Fibroblast of skin of left quadriceps (primary cell): Measurements from ENCODE around the gene EGF.
"Not testable (repeated sequence)": the region's sequence is repeated elsewhere in the genome, so short reads cannot be mapped to it uniquely, and the experiment has no call there.

ENCODE experiments used
- DNase-seq, 2 experiments: peaks; one replicate each; pipeline ENCODE4 v3.0.0-alpha.2; 2013; ENCODE audit warnings: low read depth in 2 of 2

Gene EGF

DNA sequence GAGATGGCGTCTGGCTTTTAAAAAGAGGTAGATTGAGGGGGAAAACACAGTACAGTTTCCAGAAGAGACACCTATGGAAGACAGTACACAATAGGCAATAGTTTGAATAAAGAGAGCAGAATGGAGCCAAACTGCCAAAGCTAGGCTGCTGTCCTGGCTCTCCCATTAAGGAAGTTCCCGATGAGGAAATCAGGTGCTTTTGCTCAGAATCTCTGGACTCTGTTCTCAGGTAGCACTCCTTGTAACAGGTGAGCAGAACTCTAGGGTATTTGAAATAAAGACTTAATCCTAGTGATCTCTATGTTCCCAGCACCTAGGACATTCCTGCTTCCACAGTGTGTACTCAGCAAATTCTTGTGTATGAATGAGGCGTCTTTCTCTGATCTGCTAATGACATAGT lies 1.6 kb downstream of the EGF start:
- no peak for DNase-seq

DNA sequence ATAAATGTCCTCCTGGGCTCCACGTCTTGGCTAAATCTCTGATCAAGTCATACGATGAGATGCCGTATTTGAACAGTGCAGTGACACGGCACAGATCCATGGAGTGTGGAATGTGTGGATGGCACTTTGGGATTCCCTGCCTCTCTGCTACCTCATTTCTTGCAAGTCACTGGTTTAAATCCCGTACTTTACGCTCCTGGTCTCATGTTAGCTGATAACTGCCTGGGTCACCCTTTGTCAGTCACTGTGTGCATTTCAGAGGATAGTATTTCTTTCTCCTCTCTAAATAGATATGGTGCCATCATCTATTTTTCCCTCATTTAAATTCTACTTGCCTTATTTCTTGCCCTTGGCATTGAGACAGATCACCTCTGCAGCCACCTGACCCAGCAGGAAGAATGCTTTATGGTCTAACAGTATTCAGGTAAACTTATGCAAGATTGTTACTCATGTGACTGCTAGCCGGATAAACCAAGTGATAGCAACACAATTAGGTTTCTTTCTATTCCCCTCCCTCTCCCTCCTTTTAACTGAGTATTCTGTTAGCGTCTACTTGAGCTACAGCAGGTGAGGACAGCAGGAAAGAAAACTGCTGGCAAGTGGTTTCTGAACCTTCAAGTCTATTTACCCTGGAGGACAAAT lies 2.8 kb downstream of the EGF start:
- DNase-seq = no peak

GRCh38 chr4:109916027-109916409 lies 3.3 kb downstream of the EGF start:
- no peak for DNase-seq

DNA sequence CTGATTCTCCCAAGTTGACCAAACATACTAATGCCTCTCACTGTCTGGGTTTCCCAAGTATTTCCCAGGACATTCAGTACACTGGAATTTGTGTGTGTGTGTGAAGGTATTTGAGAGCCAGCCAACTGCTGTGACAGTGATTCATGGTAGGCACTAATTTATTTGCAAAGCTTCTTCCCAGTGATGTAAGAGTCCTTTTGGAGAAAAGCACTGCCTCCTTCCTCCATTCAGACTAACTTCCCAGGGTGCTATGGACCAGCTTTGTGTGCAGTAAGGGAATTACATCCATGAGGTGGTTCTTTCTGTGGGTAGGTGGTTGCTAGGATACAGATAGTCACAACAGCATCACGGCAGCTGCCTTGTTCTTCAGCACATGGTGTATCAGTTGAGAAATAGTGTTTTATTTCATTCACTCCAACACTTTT lies 8.7 kb downstream of the EGF start:
- peak; percentile 90 for DNase-seq

DNA sequence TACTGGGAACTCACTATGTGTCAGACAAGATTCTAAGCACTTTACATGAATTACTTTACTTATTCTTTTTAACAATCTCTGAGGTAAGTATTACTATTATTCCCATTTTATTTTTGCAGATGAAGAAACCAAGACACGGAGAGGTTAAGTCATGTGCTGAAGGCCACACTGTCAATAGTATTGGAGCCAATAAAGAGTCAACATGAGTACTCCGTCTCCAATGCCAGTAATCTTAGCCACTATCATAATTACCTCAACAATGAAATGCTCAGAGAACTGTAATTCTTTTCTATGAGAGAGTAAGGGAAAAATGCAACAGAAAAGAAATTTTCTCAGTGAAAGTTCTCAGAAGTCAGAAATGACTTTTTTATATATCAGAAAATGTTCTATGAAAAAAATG lies 12.7 kb downstream of the EGF start:
- no peak for DNase-seq

DNA sequence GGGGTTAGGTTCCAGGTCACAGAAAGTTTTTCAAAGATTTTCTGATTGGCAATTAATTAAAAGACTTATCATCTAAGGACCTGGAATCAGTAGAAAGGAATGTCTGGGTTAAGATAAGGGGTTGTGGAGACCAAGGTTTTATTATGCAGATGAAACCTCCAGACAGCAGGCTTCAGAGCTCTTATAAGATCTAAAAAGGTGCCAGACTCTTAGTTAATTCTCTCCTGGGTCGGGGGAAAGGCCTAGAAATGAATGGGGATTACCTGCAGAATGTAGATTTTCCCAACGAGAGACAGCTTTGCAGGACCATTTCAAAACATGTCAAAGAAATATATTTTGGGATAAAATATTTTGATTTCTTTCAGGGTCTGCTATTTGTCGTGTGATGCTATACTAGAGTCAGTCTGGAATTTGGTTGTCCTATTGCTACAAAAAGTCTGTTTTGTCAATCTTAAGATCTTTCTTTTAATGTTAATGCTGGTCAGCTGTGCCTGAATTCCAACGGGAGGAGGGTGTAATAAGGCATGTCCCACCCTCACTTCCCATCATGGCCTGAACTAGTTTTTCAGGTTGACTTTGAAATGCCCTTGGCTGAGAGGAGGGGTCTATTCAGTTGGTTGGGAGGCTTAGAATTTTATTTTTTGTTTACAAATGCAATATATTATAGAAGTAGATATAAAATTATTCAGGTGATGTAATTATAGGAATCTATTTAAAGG lies 15.8 kb downstream of the EGF start:
- no peak for DNase-seq

- DNase-seq = no peak
These were observed 17.8 kb downstream of the EGF start for GRCh38 chr4:109930464-109930863.

DNA sequence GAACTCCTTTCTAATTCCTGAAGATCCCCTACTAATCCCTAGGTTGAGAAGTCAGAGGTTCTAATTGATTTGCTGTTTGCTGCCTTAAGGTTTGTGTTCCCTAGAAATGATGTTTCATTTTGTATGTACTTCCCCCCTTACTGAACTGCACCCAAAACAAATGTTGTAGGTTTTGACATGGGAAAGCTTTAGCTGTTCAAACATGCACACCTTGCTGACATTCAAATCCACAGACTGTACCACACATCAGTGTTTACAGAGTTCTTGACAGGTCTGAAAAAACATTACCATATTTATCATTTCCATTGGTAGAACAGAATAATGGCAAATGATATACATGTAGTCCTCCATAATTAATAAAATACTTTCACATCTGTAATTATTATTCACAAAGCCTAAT lies 18.2 kb downstream of the EGF start:
- no peak for DNase-seq

- no peak for DNase-seq
These were observed 18.6 kb downstream of the EGF start for GRCh38 chr4:109931318-109931717.

GRCh38 chr4:109937352-109937751 lies 24.7 kb downstream of the EGF start:
- not testable (repeated sequence) for DNase-seq

DNA sequence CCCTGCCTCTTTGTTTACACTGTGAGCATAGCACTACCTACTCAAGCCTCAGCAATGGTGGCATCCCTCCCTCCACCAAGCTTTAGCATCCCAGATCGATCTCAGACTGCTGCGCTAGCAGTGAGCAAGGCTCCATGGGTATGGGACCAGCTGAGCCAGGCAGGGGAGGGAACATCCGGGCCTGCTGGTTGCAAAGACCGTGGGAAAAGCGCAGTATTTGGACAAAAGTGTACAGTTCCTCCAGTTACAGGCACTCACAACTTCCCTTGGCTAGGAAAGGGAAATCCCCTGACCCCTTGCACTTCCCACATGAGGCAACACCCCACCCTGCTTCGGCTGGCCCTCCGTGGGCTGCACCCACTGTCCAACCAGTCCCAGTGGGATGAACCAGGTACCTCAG lies 26.5 kb downstream of the EGF start:
- no peak for DNase-seq

- DNase-seq = no peak
These were observed 29.7 kb downstream of the EGF start for GRCh38 chr4:109942292-109942926.

DNA sequence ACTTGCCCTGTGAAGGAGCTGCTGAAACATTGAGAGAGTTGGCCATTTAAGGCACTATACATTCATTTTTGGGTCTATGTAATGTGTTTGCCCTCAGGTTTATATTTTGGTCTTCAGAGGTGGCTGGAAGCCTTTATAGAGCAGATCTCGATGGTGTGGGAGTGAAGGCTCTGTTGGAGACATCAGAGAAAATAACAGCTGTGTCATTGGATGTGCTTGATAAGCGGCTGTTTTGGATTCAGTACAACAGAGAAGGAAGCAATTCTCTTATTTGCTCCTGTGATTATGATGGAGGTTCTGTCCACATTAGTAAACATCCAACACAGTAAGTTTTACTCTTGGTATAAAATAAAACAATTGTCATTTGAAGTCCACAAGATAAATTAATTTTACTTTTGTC lies 31.1 kb downstream of the EGF start:
- no peak for DNase-seq

DNA sequence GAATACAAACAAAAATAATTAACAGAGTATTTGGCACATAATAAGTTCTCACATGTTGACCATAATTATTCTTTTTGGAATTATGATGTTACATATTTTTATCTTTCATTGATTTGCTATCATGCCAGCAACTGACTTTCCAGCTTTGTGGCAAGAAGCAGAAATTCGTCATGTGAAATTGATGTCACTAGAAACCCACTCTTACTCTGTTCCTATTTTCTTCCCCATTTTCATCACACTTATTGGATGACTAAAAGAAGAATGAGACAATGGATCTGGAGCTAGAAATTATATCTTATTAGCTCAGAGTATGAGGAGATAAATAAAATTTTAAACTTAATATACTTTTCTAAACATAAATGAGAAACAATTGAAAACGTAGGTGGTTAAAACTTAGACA lies 31.9 kb downstream of the EGF start:
- no peak for DNase-seq

DNA sequence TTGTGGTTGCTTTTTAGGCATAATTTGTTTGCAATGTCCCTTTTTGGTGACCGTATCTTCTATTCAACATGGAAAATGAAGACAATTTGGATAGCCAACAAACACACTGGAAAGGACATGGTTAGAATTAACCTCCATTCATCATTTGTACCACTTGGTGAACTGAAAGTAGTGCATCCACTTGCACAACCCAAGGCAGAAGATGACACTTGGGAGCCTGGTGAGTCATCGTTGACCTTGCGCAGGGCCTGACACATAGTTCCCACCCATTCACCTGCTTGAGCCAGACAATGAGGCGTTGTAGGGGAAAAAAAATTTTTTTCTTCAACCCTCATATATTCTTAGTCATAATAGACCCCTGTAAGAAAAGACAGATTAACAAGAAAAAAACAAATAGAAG lies 32.4 kb downstream of the EGF start:
- DNase-seq = no peak

DNA sequence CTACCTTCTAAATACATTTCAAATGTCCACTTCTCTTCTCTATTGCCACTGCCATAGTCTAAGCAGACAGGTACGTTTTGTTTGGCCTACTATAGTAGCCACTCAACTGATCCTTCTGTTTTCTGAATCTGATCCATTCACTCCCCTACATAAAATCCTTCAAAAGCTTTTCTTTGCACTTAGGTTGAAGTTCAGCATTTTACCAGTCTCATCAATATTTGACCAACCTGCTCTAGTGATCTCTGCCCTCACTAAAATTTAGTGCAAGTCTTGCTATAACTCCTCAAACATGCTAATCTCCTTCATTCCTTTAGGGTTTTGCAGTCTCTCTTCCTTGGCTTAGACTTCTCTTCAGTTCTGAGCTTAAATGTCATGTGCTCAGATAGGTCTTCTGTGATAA lies 33.4 kb downstream of the EGF start:
- DNase-seq = no peak

DNA sequence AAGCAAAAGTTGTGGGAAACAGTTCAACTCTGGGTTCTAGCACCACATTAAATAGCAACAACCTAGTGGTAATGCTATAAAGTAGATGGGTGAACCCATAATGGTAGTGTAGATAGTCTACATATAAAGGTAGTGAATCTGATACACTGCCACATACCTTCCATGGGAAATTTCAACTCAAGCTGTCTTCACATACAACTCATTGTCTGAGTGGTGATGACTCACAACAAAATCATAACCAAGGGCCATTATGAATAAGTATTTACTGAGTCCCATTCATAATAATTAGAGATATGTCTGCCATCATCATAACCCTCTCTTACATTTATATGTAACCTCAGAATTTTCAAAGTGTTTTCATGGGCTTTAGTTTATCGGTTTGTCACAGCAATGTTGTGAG lies 34.8 kb downstream of the EGF start:
- DNase-seq = peak in 1 of 2 experiments; percentile 16

DNA sequence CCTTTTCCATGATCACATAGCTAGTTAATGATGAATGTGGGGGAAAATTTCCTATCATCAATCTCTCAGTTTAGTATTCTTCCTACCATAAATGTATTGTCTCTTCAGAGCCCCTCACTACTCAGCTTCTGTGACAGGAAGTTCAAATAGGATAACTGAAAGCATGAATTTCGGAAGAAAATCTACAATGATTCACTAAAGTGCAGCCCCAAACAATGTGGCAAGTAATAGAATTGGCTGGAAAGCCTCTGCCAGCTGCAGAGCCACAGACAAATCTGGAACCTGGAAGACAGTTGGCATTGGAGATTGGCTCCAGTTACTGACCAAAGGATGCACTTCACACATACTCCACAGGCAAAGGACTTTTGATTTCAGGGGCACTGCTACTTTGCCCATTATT lies 35.2 kb downstream of the EGF start:
- DNase-seq = no peak

DNA sequence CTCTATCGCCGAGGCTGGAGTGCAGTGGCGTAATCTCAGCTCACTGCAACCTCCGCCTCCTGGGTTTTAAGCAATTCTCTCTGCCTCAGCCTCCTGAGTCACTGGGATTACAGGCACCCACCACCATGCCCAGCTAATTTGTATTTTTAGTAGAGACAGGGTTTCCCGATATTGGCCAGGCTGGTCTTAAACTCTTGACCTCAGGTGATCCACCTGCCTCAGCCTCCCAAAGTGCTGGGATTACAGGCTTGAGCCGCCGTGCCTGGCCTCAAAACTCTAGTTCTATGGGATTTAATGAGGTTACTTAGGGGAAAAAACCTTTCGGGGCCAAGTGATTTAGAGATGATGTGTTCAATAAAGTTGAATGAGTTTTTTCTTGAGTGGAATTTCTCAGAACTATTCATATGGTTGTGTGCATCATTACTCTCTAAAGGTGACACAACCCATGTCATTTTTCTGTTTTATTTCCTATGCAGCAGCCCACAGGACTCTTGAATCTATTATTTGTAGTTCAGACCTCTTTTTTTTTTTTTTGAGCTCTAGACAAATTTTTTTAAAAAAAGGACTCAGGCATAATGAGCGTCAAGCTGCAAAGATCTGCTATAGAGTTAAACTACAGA lies 36.5 kb downstream of the EGF start:
- not testable (repeated sequence) for DNase-seq

- no peak for DNase-seq
These were observed 39.9 kb downstream of the EGF start for GRCh38 chr4:109952612-109953011.

- no peak for DNase-seq
These were observed 40.9 kb downstream of the EGF start for GRCh38 chr4:109953556-109953955.

- DNase-seq = no peak
These were observed 42.5 kb downstream of the EGF start for GRCh38 chr4:109955146-109955545.

GRCh38 chr4:109957227-109957626 lies 44.5 kb downstream of the EGF start:
- DNase-seq = no peak
